GM23338 (cell line): ENCODE measurements around the gene ZNF805. TPM values are rescaled to one million over a fixed set of nuclear protein-coding genes. Genes with fewer than 3 reads are reported as not detected.

Source experiments
- ATAC-seq: fragments of 200-7000 bp; cut with Tn5 transposase; 3 replicates; pipeline ENCODE4 v1.9.1; 2020
- DNase-seq: peaks from one replicate; pipeline ENCODE4 v3.0.0-alpha.2; 2015; ENCODE audit warnings: low spot score
- H2AFZ ChIP-seq: fragments of 200-600 bp; sonication (generic); 2 replicates; pipeline ENCODE4 v1.8.0; 2016; ENCODE audit warnings: antibody characterized with exemption, mild to moderate bottlenecking, moderate library complexity
- H3F3A ChIP-seq: fragments of 200-600 bp; sonication (generic); replicated peaks from 2 replicates; pipeline ENCODE4 v1.8.0; 2017; ENCODE audit warnings: antibody characterized with exemption, mixed run types, low read depth
- H3K27ac ChIP-seq: fragments of 200-600 bp; sonication (generic); 2 replicates; pipeline ENCODE4 v1.6.1; 2016; ENCODE audit warnings: low read depth
- H3K27me3 ChIP-seq: fragments of 200-600 bp; sonication (generic); 2 replicates; pipeline ENCODE4 v1.8.0; 2016; ENCODE audit warnings: mild to moderate bottlenecking, mixed run types, moderate library complexity; ENCODE audit not compliant: insufficient read depth
- H3K36me3 ChIP-seq: fragments of 200-600 bp; sonication (generic); 2 replicates; pipeline ENCODE4 v1.8.0; 2016; ENCODE audit warnings: mild to moderate bottlenecking; ENCODE audit not compliant: insufficient read depth
- H3K4me1 ChIP-seq: fragments of 200-600 bp; sonication (generic); 2 replicates; pipeline ENCODE4 v1.8.0; 2016; ENCODE audit warnings: mild to moderate bottlenecking, moderate library complexity; ENCODE audit not compliant: insufficient read depth
- H3K4me2 ChIP-seq: fragments of 200-600 bp; sonication (generic); 2 replicates; pipeline ENCODE4 v1.7.1; 2017; ENCODE audit warnings: mixed run types
- H3K4me3 ChIP-seq: fragments of 200-600 bp; sonication (generic); 2 replicates; pipeline ENCODE4 v1.6.1; 2016; ENCODE audit warnings: mixed run types
- H3K79me2 ChIP-seq: fragments of 200-600 bp; sonication (generic); replicated peaks from 2 replicates; pipeline ENCODE4 v1.8.0; 2017; ENCODE audit warnings: mild to moderate bottlenecking; ENCODE audit not compliant: insufficient read depth
- H3K9me2 ChIP-seq: fragments of 200-600 bp; sonication (generic); 2 replicates; pipeline ENCODE4 v1.8.0; 2017; ENCODE audit not compliant: insufficient read depth
- H4K20me1 ChIP-seq: fragments of 200-600 bp; sonication (generic); replicated peaks from 2 replicates; pipeline ENCODE4 v1.8.0; 2017; ENCODE audit warnings: mild to moderate bottlenecking; ENCODE audit not compliant: insufficient read depth
- H3K27ac Mint-ChIP-seq: 2 replicates; pipeline ENCODE4 v1.8.0; 2020; ENCODE audit warnings: inconsistent platforms, mild to moderate bottlenecking, moderate library complexity, mixed read lengths
- H3K27me3 Mint-ChIP-seq: 3 replicates; pipeline ENCODE4 v1.8.0; 2022; ENCODE audit warnings: low read depth, mild to moderate bottlenecking, moderate library complexity, mixed read lengths, inconsistent platforms; ENCODE audit not compliant: insufficient read depth, poor library complexity
- H3K36me3 Mint-ChIP-seq: 3 replicates; pipeline ENCODE4 v1.8.0; 2021; ENCODE audit warnings: low read depth, mild to moderate bottlenecking, inconsistent platforms, moderate library complexity, mixed read lengths
- H3K4me1 Mint-ChIP-seq: 3 replicates; pipeline ENCODE4 v1.8.0; 2020; ENCODE audit warnings: mild to moderate bottlenecking, inconsistent platforms, mixed read lengths
- H3K4me3 Mint-ChIP-seq: 3 replicates; pipeline ENCODE4 v1.8.0; 2021; ENCODE audit warnings: moderate library complexity, mild to moderate bottlenecking, inconsistent platforms, mixed read lengths
- H3K9me3 Mint-ChIP-seq: 3 replicates; pipeline ENCODE4 v1.8.0; 2020; ENCODE audit warnings: moderate library complexity, mild to moderate bottlenecking, inconsistent platforms, mixed read lengths
- CREB1 ChIP-seq: fragments of 250-450 bp; sonication (Bioruptor Pico); IDR thresholded peaks from 2 replicates; pipeline ENCODE4 v1.5.0; 2020; ENCODE audit warnings: low read depth, mild to moderate bottlenecking, moderate library complexity
- CTCF ChIP-seq, 2 experiments: fragments of 200-600 bp in 1 of 2; sonication (generic) in 1 of 2; conservative IDR thresholded peaks; 2 replicates each; pipeline versions ENCODE4 v1.5.1 to v1.6.1; 2016 to 2017; ENCODE audit warnings: antibody characterized with exemption in 2 of 2, low read depth in 2 of 2, mild to moderate bottlenecking in 2 of 2, moderate library complexity in 1 of 2
- EZH2 ChIP-seq: fragments of 200-600 bp; sonication (generic); IDR thresholded peaks from one replicate; pipeline ENCODE4 v1.8.0; 2017; ENCODE audit warnings: antibody characterized with exemption, mild to moderate bottlenecking, low read depth; ENCODE audit not compliant: unreplicated experiment
- EZH2phosphoT487 ChIP-seq: fragments of 200-600 bp; sonication (generic); IDR thresholded peaks from one replicate; pipeline ENCODE4 v1.8.1; 2018; ENCODE audit warnings: antibody characterized with exemption; ENCODE audit not compliant: unreplicated experiment
- JUNB ChIP-seq: IDR thresholded peaks from one replicate; pipeline ENCODE4 v1.6.1; 2016; ENCODE audit warnings: antibody characterized with exemption; ENCODE audit not compliant: unreplicated experiment
- POLR2AphosphoS5 ChIP-seq: IDR thresholded peaks from 2 replicates; pipeline ENCODE4 v1.6.1; 2016; ENCODE audit warnings: antibody characterized with exemption, low read depth
- STAT1 ChIP-seq: IDR thresholded peaks from one replicate; pipeline ENCODE4 v1.6.1; 2016; ENCODE audit warnings: antibody characterized with exemption; ENCODE audit not compliant: unreplicated experiment
- ZNF114 ChIP-seq: fragments of 250-450 bp; sonication (Bioruptor Pico); IDR thresholded peaks from 2 replicates; pipeline ENCODE4 v1.5.0; 2020; ENCODE audit warnings: mild to moderate bottlenecking, moderate library complexity
- ZNF331 ChIP-seq: fragments of 250-450 bp; sonication (Bioruptor Pico); IDR thresholded peaks from 2 replicates; pipeline ENCODE4 v1.5.0; 2020; ENCODE audit warnings: low read depth, mild to moderate bottlenecking, moderate library complexity
- ZNF462 ChIP-seq: fragments of 250-450 bp; sonication (Bioruptor Pico); IDR thresholded peaks from 2 replicates; pipeline ENCODE4 v1.5.0; 2020; ENCODE audit warnings: mild to moderate bottlenecking, moderate library complexity
- polyA plus RNA-seq: library from polyadenylated mRNA; unstranded; fragments of >200 nt; fragmentation: Nextera tagmentation; extraction: Ambion mirVana; gene quantifications from 2 replicates; pipeline ENCODE4 v1.2.1, GENCODE V29; 2016
- total RNA-seq: library from RNA; depleted of rRNA; stranded (reverse); fragments of >200 nt; shearing (Covaris generic); gene quantifications from 2 replicates; pipeline ENCODE4 v1.2.3, GENCODE V29; 2014

ZNF805 gene
- total and polyA plus RNA-seq, 2 experiments from 2014 or later = 1.7 to 19.0 TPM

GRCh38 chr19:57245066-57245465 is 4.6 kb downstream of the ZNF805 start:
- no peak for TF ChIP-seq CTCF (conservative IDR thresholded peaks at IDR 0.05; ENCODE audit: low read depth in 2 of 2)
- no peak for TF ChIP-seq ZNF114 (CRISPR knock-in tag)
- TF ChIP-seq ZNF331 (CRISPR knock-in tag) = no peak
- TF ChIP-seq JUNB = no peak
- TF ChIP-seq EZH2 = no peak
- TF ChIP-seq ZNF462 (CRISPR knock-in tag) = no peak
- no peak for TF ChIP-seq CREB1 (CRISPR knock-in tag)
- no peak for TF ChIP-seq STAT1
- no peak for TF ChIP-seq EZH2phosphoT487
- TF ChIP-seq POLR2AphosphoS5 = no peak
- H3K4me2 ChIP-seq = no peak overlapping the region
- no peaks in the 10 kb centered on the region for H3K27me3 ChIP-seq
- ATAC-seq (no peak), DNase-seq (no peak)
- H3K27ac ChIP-seq = no peak overlapping the region
- Mint-ChIP-seq H3K9me3 (no peaks in the 10 kb centered on the region; the same call in 2 of the 3 replicates), H3K27me3 (peaks cover 8% of the 10 kb centered on the region), H3K27ac (no peak overlapping the region), H3K36me3 (peaks cover 24% of the 10 kb centered on the region), H3K4me1 (peaks cover 6% of the 10 kb centered on the region; the same call in 2 of the 3 replicates), H3K4me3 (no peak overlapping the region)
- H4K20me1 ChIP-seq = peaks cover 11% of the 10 kb centered on the region
- H3K36me3 ChIP-seq = no peaks in the 10 kb centered on the region; the same call in 1 of the 2 replicates
- no peaks in the 10 kb centered on the region; the same call in 1 of the 2 replicates for H3F3A ChIP-seq
- no peak overlapping the region for H3K4me3 ChIP-seq
- H3K4me1 ChIP-seq = no peaks in the 10 kb centered on the region; the same call in 1 of the 2 replicates
- H3K9me2 ChIP-seq = no peaks in the 10 kb centered on the region
- no peak overlapping the region for H2AFZ ChIP-seq
- H3K79me2 ChIP-seq = peaks cover 33% of the 10 kb centered on the region
